Inflammatory macrophage treated with lipopolysaccharide for 4 hours (primary cell): ENCODE results near the gene TNNI3K.

Experiments used
- DNase-seq: peaks from one replicate; pipeline ENCODE4 v3.0.0-alpha.2; 2020

TNNI3K gene

GRCh38 chr1:74505928-74506710, 270.9 kb downstream of the TNNI3K start:
- DNase-seq, result no peak

- no peak for DNase-seq
Observed at GRCh38 chr1:74508449-74508848, 273.3 kb downstream of the TNNI3K start.

GRCh38 chr1:74512170-74512915, 277.2 kb downstream of the TNNI3K start, which contains the start of gene LRRC53:
LRRC53 (minus strand) TSS chr1:74512611; CDS start chr1:74483349, 29,262 bp downstream.
- no peak for DNase-seq

GRCh38 chr1:74513411-74514300, 278.5 kb downstream of the TNNI3K start:
- DNase-seq, result no peak

GRCh38 chr1:74517599-74518051, 282.4 kb downstream of the TNNI3K start:
- DNase-seq, result no peak

- no peak for DNase-seq
Observed at GRCh38 chr1:74522148-74522547, 287.0 kb downstream of the TNNI3K start.

GRCh38 chr1:74523873-74524480, 288.8 kb downstream of the TNNI3K start:
- DNase-seq, result no peak

- DNase-seq, result no peak
Observed at GRCh38 chr1:74526708-74527107, 291.5 kb downstream of the TNNI3K start.

- no peak for DNase-seq
Observed at GRCh38 chr1:74528123-74528522, 292.9 kb downstream of the TNNI3K start.

GRCh38 chr1:74530892-74531291, 295.7 kb downstream of the TNNI3K start:
- no peak for DNase-seq

- DNase-seq, result no peak
Observed at GRCh38 chr1:74531796-74532195, 296.6 kb downstream of the TNNI3K start.

- no peak for DNase-seq
Observed at GRCh38 chr1:74534241-74534640, 299.1 kb downstream of the TNNI3K start.

GRCh38 chr1:74545821-74546220, 310.6 kb downstream of the TNNI3K start:
- no peak for DNase-seq

- DNase-seq, result no peak
Observed at GRCh38 chr1:74548961-74549750, 314.0 kb downstream of the TNNI3K start.

GRCh38 chr1:74549932-74550331, 314.7 kb downstream of the TNNI3K start:
- no peak for DNase-seq

- no peak for DNase-seq
Observed at GRCh38 chr1:74570797-74571492, 335.8 kb downstream of the TNNI3K start.

- DNase-seq, result no peak
Observed at GRCh38 chr1:74571493-74571800, 336.3 kb downstream of the TNNI3K start.

- DNase-seq, result no peak
Observed at GRCh38 chr1:74571891-74572290, 336.7 kb downstream of the TNNI3K start.

- DNase-seq, result no peak
Observed at GRCh38 chr1:74578101-74578500, 342.9 kb downstream of the TNNI3K start.

GRCh38 chr1:74579425-74579824, 344.2 kb downstream of the TNNI3K start:
- DNase-seq, result no peak

GRCh38 chr1:74583397-74583796, 348.2 kb downstream of the TNNI3K start:
- DNase-seq, result no peak
